K562 (cell line): ENCODE results near the gene MED15. TPM values are rescaled to one million over a fixed set of nuclear protein-coding genes. Genes with fewer than 3 reads are reported as not detected.

ENCODE experiments used
- JUNB ChIP-seq: fragments of 450-650 bp; formaldehyde crosslinking; conservative IDR thresholded peaks from 2 replicates; pipeline ENCODE4 v1.4.0; 2020; ENCODE audit warnings: mild to moderate bottlenecking
- MYBL2 ChIP-seq, 2 experiments: fragments of 450-650 bp in 1 of 2; sonication (generic) in 1 of 2; formaldehyde crosslinking in 1 of 2; IDR thresholded peaks; 2 replicates each; pipeline versions ENCODE4 v1.6.1 to v1.8.1; 2017 to 2022; ENCODE audit warnings: borderline replicate concordance in 1 of 2, inconsistent platforms in 1 of 2, low read depth in 1 of 2, mild to moderate bottlenecking in 1 of 2, missing genetic modification reagents in 1 of 2, moderate library complexity in 1 of 2
- PURB ChIP-seq: sonication (generic); formaldehyde crosslinking; IDR thresholded peaks from 2 replicates; pipeline ENCODE4 v1.9.0; 2021; ENCODE audit warnings: low read depth, mild to moderate bottlenecking, missing genetic modification reagents
- RREB1 ChIP-seq: fragments of 250-450 bp; sonication (Bioruptor Pico); IDR thresholded peaks from 2 replicates; pipeline ENCODE4 v1.4.0; 2020
- STAT5A ChIP-seq: IDR thresholded peaks from 2 replicates; pipeline ENCODE4 v1.6.1; 2012; ENCODE audit warnings: low read length, inconsistent platforms, borderline replicate concordance
- polyA plus RNA-seq, 8 experiments: library from polyadenylated mRNA; depleted of rRNA in 4 of 8; stranded (reverse) in 5 of 8; unstranded in 3 of 8; fragments of >200 nt; fragmentation: Nextera tagmentation in 2 of 8; fragmentation: Illumina TruSeq in 1 of 8; extraction: Ambion mirVana in 2 of 8; extraction: Trizol in 1 of 8; gene quantifications; 2 replicates each; pipeline versions ENCODE4 v1.2.1 to v1.2.3, GENCODE V29; 2011 to 2014; ENCODE audit warnings: inconsistent platforms in 1 of 8, missing spikeins in 1 of 8
- total RNA-seq, 7 experiments: library from RNA; depleted of rRNA in 6 of 7; stranded (reverse); fragments of >200 nt in 6 of 7; fragmentation: Illumina TruSeq in 2 of 7; extraction: Trizol in 2 of 7; gene quantifications; 2 replicates each; pipeline versions ENCODE4 v1.2.1 to v1.2.3, GENCODE V29; 2011 to 2021; ENCODE audit warnings: low replicate concordance in 1 of 7
- TF ChIP-seq, protein P1 (sequence below), 2 experiments: fragments of 450-650 bp; formaldehyde crosslinking in 1 of 2; IDR thresholded peaks; 2 replicates each; pipeline versions ENCODE4 v1.4.0 to v1.6.1; 2014 to 2020; ENCODE audit warnings: mild to moderate bottlenecking in 2 of 2, borderline replicate concordance in 1 of 2, low read depth in 1 of 2

The MED15 gene
- total and polyA plus RNA-seq, 9 of the 15 experiments (the other 6 are each of a cell fraction or from before 2014, with no cell fraction given) = 4.0 to 271 (median 60.1) TPM

DNA sequence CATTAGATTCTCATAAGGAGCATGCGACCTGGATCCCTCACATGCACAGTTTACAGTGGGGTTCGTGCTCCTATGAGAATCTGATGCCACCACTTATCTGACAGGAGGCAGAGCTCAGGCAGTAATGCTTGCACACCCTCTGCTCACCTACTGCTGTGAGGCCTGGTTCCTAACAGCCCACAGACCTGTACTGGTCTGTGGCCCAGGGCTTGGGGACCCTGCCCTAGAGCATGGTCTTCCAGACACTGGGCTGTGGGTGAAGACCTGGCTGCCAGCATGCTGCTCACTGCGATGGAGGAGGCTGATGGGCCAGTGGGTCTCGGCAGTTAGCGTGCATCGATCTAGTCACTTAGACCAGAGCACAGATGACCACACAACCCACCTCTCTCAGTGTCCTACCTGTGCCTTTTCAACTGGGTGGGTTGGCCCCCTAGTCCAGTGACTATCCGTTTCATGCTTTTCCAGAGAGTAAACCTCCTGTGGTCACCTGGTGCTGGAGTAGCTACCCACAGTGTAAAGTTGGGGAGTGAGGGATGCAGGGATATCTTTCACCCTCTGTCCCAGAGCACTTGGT, 21.1 kb downstream of the MED15 start (continued):
- peak; percentile 90; the same call in 1 of the 2 replicates for TF ChIP-seq PURB (CRISPR knock-in tag)
- no peak for TF ChIP-seq MYBL2 (IDR thresholded peaks at IDR 0.05; ENCODE audit: low read depth)
- TF ChIP-seq MYBL2 (CRISPR knock-in tag; IDR thresholded peaks at IDR 0.05; ENCODE audit: borderline replicate concordance) = no peak
- TF ChIP-seq RREB1 (CRISPR knock-in tag) = 0 out of 2 replicates have a peak, but pooled peaks have one; percentile 46
- TF ChIP-seq JUNB (CRISPR knock-in tag) = 0 out of 2 replicates have a peak, but pooled peaks have one; percentile 27
- TF ChIP-seq STAT5A = no peak
- TF ChIP-seq, protein P1, sequence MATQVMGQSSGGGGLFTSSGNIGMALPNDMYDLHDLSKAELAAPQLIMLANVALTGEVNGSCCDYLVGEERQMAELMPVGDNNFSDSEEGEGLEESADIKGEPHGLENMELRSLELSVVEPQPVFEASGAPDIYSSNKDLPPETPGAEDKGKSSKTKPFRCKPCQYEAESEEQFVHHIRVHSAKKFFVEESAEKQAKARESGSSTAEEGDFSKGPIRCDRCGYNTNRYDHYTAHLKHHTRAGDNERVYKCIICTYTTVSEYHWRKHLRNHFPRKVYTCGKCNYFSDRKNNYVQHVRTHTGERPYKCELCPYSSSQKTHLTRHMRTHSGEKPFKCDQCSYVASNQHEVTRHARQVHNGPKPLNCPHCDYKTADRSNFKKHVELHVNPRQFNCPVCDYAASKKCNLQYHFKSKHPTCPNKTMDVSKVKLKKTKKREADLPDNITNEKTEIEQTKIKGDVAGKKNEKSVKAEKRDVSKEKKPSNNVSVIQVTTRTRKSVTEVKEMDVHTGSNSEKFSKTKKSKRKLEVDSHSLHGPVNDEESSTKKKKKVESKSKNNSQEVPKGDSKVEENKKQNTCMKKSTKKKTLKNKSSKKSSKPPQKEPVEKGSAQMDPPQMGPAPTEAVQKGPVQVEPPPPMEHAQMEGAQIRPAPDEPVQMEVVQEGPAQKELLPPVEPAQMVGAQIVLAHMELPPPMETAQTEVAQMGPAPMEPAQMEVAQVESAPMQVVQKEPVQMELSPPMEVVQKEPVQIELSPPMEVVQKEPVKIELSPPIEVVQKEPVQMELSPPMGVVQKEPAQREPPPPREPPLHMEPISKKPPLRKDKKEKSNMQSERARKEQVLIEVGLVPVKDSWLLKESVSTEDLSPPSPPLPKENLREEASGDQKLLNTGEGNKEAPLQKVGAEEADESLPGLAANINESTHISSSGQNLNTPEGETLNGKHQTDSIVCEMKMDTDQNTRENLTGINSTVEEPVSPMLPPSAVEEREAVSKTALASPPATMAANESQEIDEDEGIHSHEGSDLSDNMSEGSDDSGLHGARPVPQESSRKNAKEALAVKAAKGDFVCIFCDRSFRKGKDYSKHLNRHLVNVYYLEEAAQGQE (IDR thresholded peaks at IDR 0.05; ENCODE audit: borderline replicate concordance) = no peak
- TF ChIP-seq, protein P1 (CRISPR knock-in tag; IDR thresholded peaks at IDR 0.05; ENCODE audit: low read depth) = 0 out of 2 replicates have a peak, but pooled peaks have one; percentile 29
